HEK293 (cell line): ENCODE results near the gene LSS.

Experiments
- ZFP69B ChIP-seq: fragments of 450-650 bp; formaldehyde crosslinking; IDR thresholded peaks from 2 replicates; pipeline ENCODE4 v1.5.1; 2016; ENCODE audit warnings: missing biosample characterization, missing genetic modification characterization
- ZNF211 ChIP-seq: fragments of 450-650 bp; formaldehyde crosslinking; IDR thresholded peaks from 2 replicates; pipeline ENCODE4 v1.5.1; 2016; ENCODE audit warnings: low read depth, missing biosample characterization, missing genetic modification characterization
- ZNF664 ChIP-seq: fragments of 450-650 bp; formaldehyde crosslinking; IDR thresholded peaks from 2 replicates; pipeline ENCODE4 v1.5.1; 2016; ENCODE audit warnings: missing biosample characterization, missing genetic modification characterization
- ZNF830 ChIP-seq: fragments of 450-650 bp; IDR thresholded peaks from 2 replicates; pipeline ENCODE4 v1.5.0; 2018; ENCODE audit warnings: missing biosample characterization, missing genetic modification characterization, low read depth, mild to moderate bottlenecking, moderate library complexity
- TF ChIP-seq, protein P1 (sequence below): fragments of 450-650 bp; formaldehyde crosslinking; IDR thresholded peaks from 2 replicates; pipeline ENCODE4 v1.5.1; 2016; ENCODE audit warnings: missing biosample characterization, missing genetic modification characterization, borderline replicate concordance
- TF ChIP-seq, protein P2 (sequence below): fragments of 450-650 bp; formaldehyde crosslinking; conservative IDR thresholded peaks from 2 replicates; pipeline ENCODE4 v1.5.1; 2016; ENCODE audit warnings: low read depth, missing biosample characterization, missing genetic modification characterization
- TF ChIP-seq, protein P3 (sequence below): fragments of 450-650 bp; formaldehyde crosslinking; IDR thresholded peaks from 2 replicates; pipeline ENCODE4 v1.5.1; 2016; ENCODE audit warnings: missing biosample characterization, missing genetic modification characterization
- TF ChIP-seq, protein P4 (sequence below): fragments of 450-650 bp; formaldehyde crosslinking; IDR thresholded peaks from 2 replicates; pipeline ENCODE4 v1.5.1; 2016; ENCODE audit warnings: missing biosample characterization, missing genetic modification characterization
- TF ChIP-seq, protein P5 (sequence below): fragments of 450-650 bp; formaldehyde crosslinking; IDR thresholded peaks from 2 replicates; pipeline ENCODE4 v1.5.1; 2016; ENCODE audit warnings: missing biosample characterization, missing genetic modification characterization

The LSS gene

DNA sequence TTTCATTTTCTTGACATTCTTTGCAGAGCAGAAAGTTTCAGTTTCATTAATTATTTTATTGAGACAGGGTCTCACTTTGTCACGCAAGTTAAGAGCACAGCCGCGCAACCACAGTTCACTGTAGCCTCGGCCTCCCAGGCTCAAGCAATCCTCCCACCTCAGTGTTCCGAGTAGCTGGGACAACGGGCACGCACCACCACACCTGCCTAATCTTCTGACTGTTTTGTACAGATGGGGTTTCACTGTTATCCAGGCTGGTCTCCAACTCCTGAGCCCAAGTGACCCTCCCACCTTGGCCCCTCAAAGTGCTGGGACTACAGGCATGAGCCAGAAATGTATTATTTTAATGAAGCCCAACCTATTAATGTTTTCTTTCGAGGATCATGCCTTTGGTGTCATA, 41.3 kb downstream of the LSS start (continued):
- TF ChIP-seq, protein P1, sequence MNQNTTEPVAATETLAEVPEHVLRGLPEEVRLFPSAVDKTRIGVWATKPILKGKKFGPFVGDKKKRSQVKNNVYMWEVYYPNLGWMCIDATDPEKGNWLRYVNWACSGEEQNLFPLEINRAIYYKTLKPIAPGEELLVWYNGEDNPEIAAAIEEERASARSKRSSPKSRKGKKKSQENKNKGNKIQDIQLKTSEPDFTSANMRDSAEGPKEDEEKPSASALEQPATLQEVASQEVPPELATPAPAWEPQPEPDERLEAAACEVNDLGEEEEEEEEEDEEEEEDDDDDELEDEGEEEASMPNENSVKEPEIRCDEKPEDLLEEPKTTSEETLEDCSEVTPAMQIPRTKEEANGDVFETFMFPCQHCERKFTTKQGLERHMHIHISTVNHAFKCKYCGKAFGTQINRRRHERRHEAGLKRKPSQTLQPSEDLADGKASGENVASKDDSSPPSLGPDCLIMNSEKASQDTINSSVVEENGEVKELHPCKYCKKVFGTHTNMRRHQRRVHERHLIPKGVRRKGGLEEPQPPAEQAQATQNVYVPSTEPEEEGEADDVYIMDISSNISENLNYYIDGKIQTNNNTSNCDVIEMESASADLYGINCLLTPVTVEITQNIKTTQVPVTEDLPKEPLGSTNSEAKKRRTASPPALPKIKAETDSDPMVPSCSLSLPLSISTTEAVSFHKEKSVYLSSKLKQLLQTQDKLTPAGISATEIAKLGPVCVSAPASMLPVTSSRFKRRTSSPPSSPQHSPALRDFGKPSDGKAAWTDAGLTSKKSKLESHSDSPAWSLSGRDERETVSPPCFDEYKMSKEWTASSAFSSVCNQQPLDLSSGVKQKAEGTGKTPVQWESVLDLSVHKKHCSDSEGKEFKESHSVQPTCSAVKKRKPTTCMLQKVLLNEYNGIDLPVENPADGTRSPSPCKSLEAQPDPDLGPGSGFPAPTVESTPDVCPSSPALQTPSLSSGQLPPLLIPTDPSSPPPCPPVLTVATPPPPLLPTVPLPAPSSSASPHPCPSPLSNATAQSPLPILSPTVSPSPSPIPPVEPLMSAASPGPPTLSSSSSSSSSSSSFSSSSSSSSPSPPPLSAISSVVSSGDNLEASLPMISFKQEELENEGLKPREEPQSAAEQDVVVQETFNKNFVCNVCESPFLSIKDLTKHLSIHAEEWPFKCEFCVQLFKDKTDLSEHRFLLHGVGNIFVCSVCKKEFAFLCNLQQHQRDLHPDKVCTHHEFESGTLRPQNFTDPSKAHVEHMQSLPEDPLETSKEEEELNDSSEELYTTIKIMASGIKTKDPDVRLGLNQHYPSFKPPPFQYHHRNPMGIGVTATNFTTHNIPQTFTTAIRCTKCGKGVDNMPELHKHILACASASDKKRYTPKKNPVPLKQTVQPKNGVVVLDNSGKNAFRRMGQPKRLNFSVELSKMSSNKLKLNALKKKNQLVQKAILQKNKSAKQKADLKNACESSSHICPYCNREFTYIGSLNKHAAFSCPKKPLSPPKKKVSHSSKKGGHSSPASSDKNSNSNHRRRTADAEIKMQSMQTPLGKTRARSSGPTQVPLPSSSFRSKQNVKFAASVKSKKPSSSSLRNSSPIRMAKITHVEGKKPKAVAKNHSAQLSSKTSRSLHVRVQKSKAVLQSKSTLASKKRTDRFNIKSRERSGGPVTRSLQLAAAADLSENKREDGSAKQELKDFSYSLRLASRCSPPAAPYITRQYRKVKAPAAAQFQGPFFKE: no peak
- TF ChIP-seq ZNF211 (no peak), ZNF664 (no peak), ZNF830 (no peak), ZFP69B (no peak)
- TF ChIP-seq, protein P2, sequence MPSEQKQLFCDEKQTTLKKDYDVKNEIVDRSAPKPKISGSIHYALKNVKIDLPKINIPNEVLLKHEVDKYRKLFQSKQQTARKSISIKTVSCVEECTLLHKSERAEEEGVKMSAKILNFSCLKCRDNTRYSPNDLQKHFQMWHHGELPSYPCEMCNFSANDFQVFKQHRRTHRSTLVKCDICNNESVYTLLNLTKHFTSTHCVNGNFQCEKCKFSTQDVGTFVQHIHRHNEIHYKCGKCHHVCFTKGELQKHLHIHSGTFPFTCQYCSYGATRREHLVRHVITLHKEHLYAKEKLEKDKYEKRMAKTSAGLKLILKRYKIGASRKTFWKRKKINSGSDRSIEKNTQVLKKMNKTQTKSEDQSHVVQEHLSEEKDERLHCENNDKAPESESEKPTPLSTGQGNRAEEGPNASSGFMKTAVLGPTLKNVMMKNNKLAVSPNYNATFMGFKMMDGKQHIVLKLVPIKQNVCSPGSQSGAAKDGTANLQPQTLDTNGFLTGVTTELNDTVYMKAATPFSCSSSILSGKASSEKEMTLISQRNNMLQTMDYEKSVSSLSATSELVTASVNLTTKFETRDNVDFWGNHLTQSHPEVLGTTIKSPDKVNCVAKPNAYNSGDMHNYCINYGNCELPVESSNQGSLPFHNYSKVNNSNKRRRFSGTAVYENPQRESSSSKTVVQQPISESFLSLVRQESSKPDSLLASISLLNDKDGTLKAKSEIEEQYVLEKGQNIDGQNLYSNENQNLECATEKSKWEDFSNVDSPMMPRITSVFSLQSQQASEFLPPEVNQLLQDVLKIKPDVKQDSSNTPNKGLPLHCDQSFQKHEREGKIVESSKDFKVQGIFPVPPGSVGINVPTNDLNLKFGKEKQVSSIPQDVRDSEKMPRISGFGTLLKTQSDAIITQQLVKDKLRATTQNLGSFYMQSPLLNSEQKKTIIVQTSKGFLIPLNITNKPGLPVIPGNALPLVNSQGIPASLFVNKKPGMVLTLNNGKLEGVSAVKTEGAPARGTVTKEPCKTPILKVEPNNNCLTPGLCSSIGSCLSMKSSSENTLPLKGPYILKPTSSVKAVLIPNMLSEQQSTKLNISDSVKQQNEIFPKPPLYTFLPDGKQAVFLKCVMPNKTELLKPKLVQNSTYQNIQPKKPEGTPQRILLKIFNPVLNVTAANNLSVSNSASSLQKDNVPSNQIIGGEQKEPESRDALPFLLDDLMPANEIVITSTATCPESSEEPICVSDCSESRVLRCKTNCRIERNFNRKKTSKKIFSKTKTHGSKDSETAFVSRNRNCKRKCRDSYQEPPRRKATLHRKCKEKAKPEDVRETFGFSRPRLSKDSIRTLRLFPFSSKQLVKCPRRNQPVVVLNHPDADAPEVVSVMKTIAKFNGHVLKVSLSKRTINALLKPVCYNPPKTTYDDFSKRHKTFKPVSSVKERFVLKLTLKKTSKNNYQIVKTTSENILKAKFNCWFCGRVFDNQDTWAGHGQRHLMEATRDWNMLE (tag by site-specific recombination): no peak
- TF ChIP-seq, protein P3, sequence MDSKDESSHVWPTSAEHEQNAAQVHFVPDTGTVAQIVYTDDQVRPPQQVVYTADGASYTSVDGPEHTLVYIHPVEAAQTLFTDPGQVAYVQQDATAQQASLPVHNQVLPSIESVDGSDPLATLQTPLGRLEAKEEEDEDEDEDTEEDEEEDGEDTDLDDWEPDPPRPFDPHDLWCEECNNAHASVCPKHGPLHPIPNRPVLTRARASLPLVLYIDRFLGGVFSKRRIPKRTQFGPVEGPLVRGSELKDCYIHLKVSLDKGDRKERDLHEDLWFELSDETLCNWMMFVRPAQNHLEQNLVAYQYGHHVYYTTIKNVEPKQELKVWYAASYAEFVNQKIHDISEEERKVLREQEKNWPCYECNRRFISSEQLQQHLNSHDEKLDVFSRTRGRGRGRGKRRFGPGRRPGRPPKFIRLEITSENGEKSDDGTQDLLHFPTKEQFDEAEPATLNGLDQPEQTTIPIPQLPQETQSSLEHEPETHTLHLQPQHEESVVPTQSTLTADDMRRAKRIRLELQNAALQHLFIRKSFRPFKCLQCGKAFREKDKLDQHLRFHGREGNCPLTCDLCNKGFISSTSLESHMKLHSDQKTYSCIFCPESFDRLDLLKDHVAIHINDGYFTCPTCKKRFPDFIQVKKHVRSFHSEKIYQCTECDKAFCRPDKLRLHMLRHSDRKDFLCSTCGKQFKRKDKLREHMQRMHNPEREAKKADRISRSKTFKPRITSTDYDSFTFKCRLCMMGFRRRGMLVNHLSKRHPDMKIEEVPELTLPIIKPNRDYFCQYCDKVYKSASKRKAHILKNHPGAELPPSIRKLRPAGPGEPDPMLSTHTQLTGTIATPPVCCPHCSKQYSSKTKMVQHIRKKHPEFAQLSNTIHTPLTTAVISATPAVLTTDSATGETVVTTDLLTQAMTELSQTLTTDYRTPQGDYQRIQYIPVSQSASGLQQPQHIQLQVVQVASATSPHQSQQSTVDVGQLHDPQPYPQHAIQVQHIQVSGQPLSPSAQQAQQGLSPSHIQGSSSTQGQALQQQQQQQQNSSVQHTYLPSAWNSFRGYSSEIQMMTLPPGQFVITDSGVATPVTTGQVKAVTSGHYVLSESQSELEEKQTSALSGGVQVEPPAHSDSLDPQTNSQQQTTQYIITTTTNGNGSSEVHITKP: no peak
- TF ChIP-seq, protein P4, sequence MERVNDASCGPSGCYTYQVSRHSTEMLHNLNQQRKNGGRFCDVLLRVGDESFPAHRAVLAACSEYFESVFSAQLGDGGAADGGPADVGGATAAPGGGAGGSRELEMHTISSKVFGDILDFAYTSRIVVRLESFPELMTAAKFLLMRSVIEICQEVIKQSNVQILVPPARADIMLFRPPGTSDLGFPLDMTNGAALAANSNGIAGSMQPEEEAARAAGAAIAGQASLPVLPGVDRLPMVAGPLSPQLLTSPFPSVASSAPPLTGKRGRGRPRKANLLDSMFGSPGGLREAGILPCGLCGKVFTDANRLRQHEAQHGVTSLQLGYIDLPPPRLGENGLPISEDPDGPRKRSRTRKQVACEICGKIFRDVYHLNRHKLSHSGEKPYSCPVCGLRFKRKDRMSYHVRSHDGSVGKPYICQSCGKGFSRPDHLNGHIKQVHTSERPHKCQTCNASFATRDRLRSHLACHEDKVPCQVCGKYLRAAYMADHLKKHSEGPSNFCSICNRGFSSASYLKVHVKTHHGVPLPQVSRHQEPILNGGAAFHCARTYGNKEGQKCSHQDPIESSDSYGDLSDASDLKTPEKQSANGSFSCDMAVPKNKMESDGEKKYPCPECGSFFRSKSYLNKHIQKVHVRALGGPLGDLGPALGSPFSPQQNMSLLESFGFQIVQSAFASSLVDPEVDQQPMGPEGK (tag by site-specific recombination): no peak
- TF ChIP-seq, protein P5, sequence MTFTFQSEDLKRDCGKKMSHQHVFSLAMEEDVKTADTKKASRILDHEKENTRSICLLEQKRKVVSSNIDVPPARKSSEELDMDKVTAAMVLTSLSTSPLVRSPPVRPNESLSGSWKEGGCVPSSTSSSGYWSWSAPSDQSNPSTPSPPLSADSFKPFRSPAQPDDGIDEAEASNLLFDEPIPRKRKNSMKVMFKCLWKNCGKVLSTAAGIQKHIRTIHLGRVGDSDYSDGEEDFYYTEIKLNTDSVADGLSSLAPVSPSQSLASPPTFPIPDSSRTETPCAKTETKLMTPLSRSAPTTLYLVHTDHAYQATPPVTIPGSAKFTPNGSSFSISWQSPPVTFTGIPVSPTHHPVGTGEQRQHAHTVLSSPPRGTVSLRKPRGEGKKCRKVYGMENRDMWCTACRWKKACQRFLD (tag by site-specific recombination): no peak
